HL-60 (cell line): ENCODE measurements around the gene NOD2.

ENCODE experiments used
- DNase-seq, 2 experiments: peaks; one replicate each; pipeline ENCODE4 v3.0.0-alpha.2; 2010 to 2020; ENCODE audit warnings: low read depth in 1 of 2, low spot score in 1 of 2
- H3K27ac ChIP-seq: fragments of 250-450 bp; sonication (Bioruptor Pico); replicated peaks from 2 replicates; pipeline ENCODE4 v1.5.1; 2020; ENCODE audit warnings: mild to moderate bottlenecking, moderate library complexity
- H3K27me3 ChIP-seq: fragments of 250-450 bp; sonication (Bioruptor Pico); 2 replicates; pipeline ENCODE4 v1.5.1; 2021; ENCODE audit warnings: mild to moderate bottlenecking, moderate library complexity; ENCODE audit not compliant: insufficient read depth, poor library complexity, severe bottlenecking
- H3K4me3 ChIP-seq: replicated peaks from 2 replicates; pipeline ENCODE4 v1.5.1; 2011; ENCODE audit warnings: mild to moderate bottlenecking, control low read depth, low read length; ENCODE audit not compliant: insufficient read depth
- GABPA ChIP-seq: IDR thresholded peaks from 2 replicates; pipeline ENCODE4 v1.6.1; 2012; ENCODE audit warnings: low read depth
- POLR2AphosphoS5 ChIP-seq: IDR thresholded peaks from 2 replicates; pipeline ENCODE4 v1.6.1; 2012; ENCODE audit warnings: low read depth
- SPI1 ChIP-seq: IDR thresholded peaks from 2 replicates; pipeline ENCODE4 v1.6.1; 2012; ENCODE audit warnings: low read depth, mild to moderate bottlenecking, borderline replicate concordance
- TF ChIP-seq, protein P1 (sequence below): IDR thresholded peaks from one replicate; pipeline ENCODE4 v1.5.1; 2011; ENCODE audit warnings: low read length, control low read depth, inconsistent platforms; ENCODE audit not compliant: insufficient read depth
- TF ChIP-seq, protein P2 (sequence below): IDR thresholded peaks from 2 replicates; pipeline ENCODE4 v1.6.1; 2012; ENCODE audit warnings: low read depth; ENCODE audit not compliant: insufficient replicate concordance

Gene NOD2

GRCh38 chr16:50774960-50775359 is 81.6 kb downstream of the NOD2 start:
- no peak for TF ChIP-seq SPI1
- TF ChIP-seq POLR2AphosphoS5: no peak
- TF ChIP-seq, protein P1, sequence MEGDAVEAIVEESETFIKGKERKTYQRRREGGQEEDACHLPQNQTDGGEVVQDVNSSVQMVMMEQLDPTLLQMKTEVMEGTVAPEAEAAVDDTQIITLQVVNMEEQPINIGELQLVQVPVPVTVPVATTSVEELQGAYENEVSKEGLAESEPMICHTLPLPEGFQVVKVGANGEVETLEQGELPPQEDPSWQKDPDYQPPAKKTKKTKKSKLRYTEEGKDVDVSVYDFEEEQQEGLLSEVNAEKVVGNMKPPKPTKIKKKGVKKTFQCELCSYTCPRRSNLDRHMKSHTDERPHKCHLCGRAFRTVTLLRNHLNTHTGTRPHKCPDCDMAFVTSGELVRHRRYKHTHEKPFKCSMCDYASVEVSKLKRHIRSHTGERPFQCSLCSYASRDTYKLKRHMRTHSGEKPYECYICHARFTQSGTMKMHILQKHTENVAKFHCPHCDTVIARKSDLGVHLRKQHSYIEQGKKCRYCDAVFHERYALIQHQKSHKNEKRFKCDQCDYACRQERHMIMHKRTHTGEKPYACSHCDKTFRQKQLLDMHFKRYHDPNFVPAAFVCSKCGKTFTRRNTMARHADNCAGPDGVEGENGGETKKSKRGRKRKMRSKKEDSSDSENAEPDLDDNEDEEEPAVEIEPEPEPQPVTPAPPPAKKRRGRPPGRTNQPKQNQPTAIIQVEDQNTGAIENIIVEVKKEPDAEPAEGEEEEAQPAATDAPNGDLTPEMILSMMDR: no peak
- TF ChIP-seq, protein P2, sequence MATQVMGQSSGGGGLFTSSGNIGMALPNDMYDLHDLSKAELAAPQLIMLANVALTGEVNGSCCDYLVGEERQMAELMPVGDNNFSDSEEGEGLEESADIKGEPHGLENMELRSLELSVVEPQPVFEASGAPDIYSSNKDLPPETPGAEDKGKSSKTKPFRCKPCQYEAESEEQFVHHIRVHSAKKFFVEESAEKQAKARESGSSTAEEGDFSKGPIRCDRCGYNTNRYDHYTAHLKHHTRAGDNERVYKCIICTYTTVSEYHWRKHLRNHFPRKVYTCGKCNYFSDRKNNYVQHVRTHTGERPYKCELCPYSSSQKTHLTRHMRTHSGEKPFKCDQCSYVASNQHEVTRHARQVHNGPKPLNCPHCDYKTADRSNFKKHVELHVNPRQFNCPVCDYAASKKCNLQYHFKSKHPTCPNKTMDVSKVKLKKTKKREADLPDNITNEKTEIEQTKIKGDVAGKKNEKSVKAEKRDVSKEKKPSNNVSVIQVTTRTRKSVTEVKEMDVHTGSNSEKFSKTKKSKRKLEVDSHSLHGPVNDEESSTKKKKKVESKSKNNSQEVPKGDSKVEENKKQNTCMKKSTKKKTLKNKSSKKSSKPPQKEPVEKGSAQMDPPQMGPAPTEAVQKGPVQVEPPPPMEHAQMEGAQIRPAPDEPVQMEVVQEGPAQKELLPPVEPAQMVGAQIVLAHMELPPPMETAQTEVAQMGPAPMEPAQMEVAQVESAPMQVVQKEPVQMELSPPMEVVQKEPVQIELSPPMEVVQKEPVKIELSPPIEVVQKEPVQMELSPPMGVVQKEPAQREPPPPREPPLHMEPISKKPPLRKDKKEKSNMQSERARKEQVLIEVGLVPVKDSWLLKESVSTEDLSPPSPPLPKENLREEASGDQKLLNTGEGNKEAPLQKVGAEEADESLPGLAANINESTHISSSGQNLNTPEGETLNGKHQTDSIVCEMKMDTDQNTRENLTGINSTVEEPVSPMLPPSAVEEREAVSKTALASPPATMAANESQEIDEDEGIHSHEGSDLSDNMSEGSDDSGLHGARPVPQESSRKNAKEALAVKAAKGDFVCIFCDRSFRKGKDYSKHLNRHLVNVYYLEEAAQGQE: no peak
- TF ChIP-seq GABPA: no peak
- DNase-seq: no peak
- Histone ChIP-seq H3K27ac (no peak overlapping the region), H3K27me3 (no peaks in the 10 kb centered on the region), H3K4me3 (no peak overlapping the region)

DNA sequence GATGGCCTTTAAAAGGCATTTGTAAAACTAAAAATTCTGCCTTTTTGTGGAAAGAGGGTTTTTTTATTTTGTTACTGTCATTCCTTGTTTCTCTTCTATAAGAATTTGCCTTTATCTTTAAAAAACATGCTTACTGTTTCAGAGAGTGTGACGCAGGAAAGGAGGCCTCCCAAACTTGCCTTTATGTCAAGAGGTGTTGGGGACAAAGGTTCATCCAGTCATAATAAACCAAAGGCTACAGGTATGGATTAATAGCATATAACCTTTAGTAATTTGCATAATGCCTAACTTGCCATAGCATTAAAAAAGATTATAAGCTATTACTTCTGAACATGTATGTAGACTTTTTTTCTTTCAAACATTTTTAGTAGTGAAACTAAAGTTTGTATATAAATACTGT is 82.6 kb downstream of the NOD2 start:
- H3K4me3 ChIP-seq: no peak overlapping the region
- no peak for DNase-seq
- H3K27ac ChIP-seq: no peak overlapping the region
- TF ChIP-seq, protein P1: no peak
- no peak for TF ChIP-seq GABPA
- TF ChIP-seq, protein P2: no peak
- TF ChIP-seq SPI1: no peak
- no peak for TF ChIP-seq POLR2AphosphoS5
- H3K27me3 ChIP-seq: no peaks in the 10 kb centered on the region

DNA sequence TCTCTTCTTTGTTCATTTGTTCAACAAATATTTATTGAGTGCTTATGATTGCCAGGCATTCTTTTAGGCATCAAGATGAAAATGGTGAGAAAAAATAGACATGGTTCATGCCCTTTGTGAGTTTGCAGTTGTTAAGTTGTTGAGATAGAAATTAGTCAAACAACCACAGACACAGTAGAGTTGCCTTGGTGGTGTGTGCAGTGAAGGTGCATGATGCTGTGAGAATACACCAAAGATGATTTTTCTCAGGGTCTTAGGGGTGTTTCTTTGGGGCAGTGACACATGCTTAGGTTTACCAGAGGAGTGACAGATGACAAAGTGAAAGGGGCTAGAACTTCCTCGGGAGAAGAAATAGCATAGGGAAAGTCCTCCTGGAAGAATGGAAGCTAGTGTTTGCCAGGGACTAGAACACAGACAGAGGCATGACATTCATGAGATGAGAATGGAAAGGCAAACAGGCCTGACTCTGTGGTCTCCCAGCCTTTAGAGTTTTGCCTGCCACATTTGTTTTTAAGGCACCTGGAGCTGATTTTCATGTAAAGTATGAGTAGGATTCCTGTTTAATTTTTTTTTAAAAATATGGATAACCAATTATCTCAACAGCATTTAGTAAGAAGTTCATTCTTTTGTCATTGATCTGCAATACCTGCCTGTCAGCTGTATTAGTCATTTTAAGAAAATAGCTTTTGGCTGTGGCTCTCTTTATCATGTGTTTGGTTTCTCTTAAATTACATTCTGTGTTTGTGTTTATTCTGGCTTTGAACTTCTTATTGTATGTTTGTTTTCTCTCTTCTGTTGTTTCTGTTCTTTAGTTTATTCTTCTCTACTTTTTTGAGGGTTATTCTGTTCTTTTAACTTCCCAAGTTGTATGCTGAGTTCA is 85.1 kb downstream of the NOD2 start:
- no peak for DNase-seq
- Histone ChIP-seq H3K27me3 (no peaks in the 10 kb centered on the region), H3K27ac (no peak overlapping the region), H3K4me3 (no peak overlapping the region)
- no peak for TF ChIP-seq POLR2AphosphoS5
- TF ChIP-seq SPI1: no peak
- TF ChIP-seq, protein P1: no peak
- no peak for TF ChIP-seq GABPA
- TF ChIP-seq, protein P2: no peak
